ENCODE measurements around the gene ACE2.

The ACE2 gene

DNA sequence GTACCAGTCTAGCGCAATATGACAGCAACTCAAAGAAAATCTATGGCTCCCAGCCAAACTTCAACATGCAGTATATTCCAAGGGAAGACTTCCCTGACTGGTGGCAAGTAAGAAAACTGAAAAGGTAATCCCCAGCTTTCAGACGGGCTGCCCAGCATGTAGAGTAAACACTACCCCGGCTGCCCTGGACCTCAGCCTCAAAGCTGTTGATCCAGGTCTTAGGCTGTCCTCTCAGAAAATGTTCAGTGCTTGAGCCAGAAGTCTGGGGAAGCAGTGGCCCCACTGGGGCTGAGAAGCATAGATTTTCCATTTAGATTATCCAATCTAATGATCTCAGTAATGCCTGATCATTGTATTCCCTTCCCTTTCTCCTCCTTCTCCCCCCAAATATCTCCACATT lies 78.3 kb downstream of the ACE2 start:
- DNase-seq, result no peak
- intact Hi-C loops (cut with DNase I), result no loop called here

DNA sequence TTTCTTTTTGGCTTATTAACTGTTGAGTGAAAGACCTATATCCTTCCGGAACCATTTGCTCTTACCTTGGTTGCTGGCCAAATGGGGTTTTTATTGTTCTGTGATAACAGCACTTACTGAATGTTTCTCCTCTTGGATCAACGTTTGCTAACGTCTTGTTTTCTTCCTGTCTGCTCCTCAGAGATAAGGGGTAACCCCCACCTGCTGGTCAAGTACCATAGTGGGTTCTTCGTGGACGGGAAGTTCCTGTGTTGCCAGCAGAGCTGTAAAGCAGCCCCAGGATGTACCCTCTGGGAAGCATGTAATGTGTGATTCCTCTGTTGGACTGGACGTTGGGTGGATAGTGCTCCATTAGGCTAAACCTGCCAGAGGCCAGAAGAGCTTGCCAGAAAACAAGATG lies 84.8 kb downstream of the ACE2 start:
- DNase-seq, result no peak
- intact Hi-C loops (cut with DNase I), result no loop called here

DNA sequence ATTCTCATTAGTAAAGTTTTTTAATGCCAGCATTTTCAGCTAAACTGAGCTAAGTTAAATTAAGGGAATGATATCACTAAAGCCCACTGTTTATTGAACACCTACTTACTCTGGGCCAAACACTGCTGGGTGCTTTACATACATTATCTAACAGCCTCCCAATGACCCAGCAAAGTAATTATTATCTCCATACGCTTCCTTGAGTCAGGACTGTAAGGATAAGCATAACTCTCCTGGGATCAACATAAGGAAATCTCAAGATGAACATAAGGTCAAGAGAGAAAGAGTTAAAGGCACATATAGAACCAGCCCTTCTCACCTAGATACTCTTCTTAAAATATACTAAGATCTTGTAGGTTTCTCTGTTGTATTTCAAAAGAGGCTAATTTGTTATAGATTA lies 86.5 kb downstream of the ACE2 start:
- DNase-seq, result no peak
- intact Hi-C loops (cut with DNase I), result no loop called here

DNA sequence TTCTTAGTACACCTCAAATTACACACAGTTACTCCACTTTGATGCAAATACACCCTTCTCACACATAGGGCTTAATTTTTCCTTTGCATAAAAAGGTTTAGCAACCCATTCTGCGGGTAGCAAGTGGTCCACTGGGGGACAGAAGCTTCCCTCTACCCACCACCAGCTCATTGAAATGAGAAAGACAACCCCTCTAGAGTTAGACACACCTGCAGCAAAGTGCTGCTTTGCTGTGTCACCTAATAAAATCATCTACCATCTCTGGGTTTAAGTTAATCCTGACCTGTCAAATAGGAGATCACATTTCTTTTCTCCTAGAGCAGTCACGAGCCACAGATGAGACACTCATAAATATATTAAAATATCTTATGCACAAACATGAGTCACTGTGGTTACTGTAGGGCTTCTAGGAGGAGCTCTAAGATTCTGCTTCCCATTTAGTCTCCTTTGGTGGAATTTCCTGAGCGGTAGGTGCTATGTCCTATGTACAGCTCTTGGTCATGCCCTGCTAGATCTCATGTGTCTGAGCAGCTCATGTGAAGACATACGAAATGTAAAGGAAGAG lies 88.3 kb downstream of the ACE2 start:
- intact Hi-C loops (cut with DNase I), result no loop called here
- no peak for DNase-seq

DNA sequence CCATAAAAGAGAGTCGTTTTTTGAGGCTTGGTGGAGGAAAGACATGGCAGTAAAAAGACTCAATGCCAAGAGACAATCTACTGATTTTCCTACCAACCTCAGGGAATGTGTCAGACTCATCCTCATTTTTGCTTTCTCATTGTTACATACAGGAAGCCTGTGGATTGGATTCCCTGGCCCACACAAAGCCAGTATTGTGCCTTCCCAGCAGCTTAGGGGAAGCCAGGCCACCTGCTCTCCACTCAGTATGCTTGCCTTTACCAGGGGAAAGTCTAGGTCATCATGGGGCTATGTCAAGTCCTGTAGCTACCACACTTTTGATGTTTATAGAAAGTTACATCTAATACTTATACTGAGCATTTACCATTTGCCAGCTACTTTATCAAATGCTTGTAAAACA lies 89.2 kb downstream of the ACE2 start:
- intact Hi-C loops (cut with DNase I), result no loop called here
- DNase-seq, result peak in 19 of 42 donors; percentile 1 to 47 (median 22)

All from head of caudate nucleus (tissue), 42 donors.